ENCODE results near the gene SMYD2.

The SMYD2 gene

GRCh38 chr1:214281021-214281719 lies at the start of gene SMYD2:
Gene SMYD2, plus strand, starts transcription at chr1:214281159. Its CDS starts 96 bp downstream, at chr1:214281255.
- DNase-seq = peak; percentile 87

DNA sequence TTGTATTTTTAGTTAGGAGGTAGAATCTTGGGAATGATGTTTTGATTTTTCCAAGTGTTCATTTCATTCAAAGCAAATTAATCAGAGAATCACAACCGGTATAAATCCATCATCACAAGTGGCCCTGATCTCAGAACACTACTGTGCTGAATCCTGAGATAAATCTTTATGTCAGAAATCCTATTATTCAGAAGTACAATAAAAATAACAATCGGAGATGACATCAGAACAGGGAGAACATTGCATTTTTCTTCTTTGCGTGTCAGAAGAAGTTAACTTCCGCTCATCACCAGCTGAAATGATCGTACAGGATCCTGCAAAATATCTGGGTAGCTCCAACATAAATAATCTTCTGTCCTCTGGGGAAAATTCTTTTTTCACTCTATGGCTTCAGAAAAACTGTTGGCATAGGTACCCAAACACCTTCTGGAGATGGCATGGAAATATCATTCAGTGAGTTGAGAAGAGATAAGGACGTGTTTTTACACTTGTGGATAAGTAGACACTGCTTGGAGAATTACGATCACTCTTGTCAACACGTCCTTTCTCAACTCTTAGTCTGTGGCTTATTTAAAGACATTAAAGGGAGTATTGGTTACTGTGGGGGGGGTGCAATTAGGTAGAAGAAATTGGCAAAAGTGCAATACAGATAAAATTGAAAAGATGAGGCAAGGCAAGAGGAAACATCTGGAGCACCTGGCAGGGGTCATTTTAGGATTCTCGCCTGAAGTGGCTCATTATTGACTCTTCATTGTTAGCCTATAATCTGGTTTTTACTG lies 46.9 kb upstream of the SMYD2 start:
- DNase-seq = no peak

GRCh38 chr1:214234635-214235025 lies 46.3 kb upstream of the SMYD2 start:
- DNase-seq = no peak

DNA sequence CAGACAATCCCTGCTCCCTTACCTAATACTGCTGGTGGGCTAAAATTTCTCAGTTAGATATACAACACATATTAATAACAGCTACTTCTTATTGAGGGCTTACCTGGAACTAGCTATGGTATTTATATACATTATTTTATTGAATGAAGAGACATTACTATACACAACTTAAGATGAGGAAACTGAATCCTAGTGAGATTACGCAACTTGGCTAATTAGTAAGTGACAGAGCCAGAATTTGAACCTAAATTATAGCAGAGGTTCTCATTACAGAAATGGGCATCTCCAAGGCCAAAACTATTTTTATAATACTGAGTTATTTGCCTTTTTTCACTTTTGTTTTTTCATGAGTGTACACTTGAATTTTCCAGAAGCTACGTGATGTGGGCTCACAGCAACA lies 44.5 kb upstream of the SMYD2 start:
- no peak for DNase-seq

GRCh38 chr1:214241060-214241459 lies 39.9 kb upstream of the SMYD2 start:
- DNase-seq = no peak

DNA sequence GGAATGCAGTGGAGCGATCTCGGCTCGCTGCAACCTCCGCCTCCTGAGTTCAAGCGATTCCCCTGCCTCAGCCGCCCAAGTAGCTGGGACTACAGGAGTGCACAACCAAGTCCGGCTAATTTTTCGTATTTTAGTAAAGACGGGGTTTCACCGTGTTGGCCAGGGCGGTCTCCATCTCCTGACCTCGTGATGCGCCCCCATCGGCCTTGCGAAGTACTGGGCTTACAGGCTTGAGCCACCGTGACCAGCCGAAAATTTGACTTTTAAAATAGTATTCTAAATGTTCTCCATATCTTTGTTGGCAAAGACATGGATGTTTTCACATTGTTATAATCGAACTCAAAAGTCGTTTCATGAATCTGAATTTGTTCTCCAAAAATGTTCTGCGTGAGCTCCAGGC lies 36.7 kb upstream of the SMYD2 start:
- DNase-seq = no peak

GRCh38 chr1:214244841-214245240 lies 36.1 kb upstream of the SMYD2 start:
- no peak for DNase-seq

GRCh38 chr1:214247501-214248041 lies 33.4 kb upstream of the SMYD2 start:
- DNase-seq = no peak

- no peak for DNase-seq
These were observed 32.5 kb upstream of the SMYD2 start for GRCh38 chr1:214248311-214249085.

GRCh38 chr1:214249651-214250050 lies 31.3 kb upstream of the SMYD2 start:
- DNase-seq = no peak

GRCh38 chr1:214251354-214251753 lies 29.6 kb upstream of the SMYD2 start:
- DNase-seq = no peak

DNA sequence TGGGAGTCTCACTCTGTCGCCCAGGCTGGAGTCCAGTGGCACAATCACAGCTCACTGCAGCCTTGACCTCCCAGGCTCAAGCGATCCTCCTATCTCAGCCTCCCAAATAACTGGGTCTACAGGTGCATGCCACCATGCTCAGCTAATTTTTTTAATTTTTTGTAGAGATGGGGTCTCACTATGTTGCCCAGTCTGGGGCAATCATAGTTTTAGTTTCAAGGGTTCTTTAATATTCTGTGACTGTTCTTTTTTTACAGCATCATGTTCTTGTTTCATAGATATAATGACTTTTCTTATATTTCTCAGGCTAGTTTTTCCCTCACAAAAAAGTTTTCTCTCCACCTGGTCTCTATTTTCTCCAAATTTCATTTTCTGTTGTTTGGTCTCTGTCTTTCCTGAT lies 25.4 kb upstream of the SMYD2 start:
- no peak for DNase-seq

- no peak for DNase-seq
These were observed 21.5 kb upstream of the SMYD2 start for GRCh38 chr1:214259353-214259977.

- DNase-seq = no peak
These were observed 20.3 kb upstream of the SMYD2 start for GRCh38 chr1:214260561-214261205.

DNA sequence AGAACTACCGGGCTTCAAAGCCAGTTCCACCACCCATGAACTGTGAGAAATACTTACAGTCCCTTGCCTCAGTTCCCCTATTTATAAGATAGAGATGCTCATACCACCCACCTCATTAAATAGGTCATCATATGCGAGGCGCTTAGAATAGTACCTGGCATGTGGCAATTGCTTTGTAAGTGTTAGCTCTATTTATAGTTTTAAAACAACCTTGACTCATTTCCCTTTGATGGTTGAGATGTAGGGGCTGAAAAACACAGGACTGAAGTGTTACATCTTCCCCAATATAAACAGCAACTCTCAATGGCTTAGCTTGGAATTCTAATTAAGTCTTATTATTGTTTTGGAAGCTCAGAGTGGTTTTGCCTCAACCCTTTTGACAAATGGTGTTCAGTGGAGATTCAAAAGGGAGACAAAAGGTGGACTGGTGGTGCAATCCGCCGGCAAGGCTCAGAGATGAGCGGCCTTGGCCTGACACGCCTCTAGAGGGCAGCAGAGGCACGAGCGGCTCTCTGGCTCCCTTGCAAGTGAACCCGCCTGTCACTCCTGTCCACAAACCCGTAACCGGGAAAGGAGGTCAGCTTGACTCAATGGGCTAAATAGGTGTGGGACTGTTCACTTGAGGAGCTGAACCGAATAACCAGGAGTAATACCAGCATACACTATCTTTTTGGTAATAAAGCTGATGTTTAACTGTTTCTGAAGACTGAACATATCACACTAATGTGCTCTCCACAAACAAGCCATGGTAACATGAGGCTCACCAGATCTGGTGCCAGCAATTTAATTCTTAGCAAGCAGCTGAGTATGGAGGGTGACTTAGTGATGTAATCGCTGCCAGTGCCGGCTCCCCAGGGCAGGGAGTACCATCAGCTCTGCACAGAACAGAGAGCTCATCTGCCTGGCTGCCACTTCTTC lies 19.5 kb upstream of the SMYD2 start:
- DNase-seq = peak; percentile 94

GRCh38 chr1:214264196-214264595 lies 16.8 kb upstream of the SMYD2 start:
- DNase-seq = no peak

DNA sequence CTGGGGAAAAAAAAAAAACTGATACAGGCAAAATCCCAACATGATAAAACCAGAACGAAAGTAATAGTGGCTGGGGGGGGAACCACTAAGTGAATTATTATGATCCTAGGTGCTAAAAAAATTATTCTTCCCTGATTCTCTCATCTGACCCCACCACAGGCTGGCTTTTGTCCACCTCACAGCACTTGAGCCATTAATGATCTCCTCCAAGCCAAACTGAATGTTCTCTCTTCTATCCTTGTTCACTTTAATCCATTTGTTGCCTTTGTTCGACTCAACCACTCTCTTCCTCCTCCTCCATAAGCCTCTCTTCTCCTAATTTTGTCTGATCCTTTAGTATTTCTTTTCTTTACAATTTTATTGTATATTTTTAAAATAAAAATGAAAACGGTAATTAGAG lies 16.0 kb upstream of the SMYD2 start:
- no peak for DNase-seq

GRCh38 chr1:214270097-214270650 lies 10.8 kb upstream of the SMYD2 start:
- DNase-seq = no peak

- DNase-seq = no peak
These were observed 9.6 kb upstream of the SMYD2 start for GRCh38 chr1:214271174-214271858.

GRCh38 chr1:214271995-214272731 lies 8.8 kb upstream of the SMYD2 start:
- DNase-seq = no peak
